AG04449 (cell line): ENCODE data around the gene ATP2C1.

Source experiments
- CTCF ChIA-PET: fragments of 350-600 bp; formaldehyde crosslinking; extraction: SDS; loops from one replicate; lab custom pipeline; 2021; ENCODE audit warnings: antibody characterized with exemption; lab: Yijun Ruan, JAX
- POLR2A ChIA-PET: fragments of 400-600, 350-600 bp; formaldehyde crosslinking; extraction: SDS; loops from one replicate; lab custom pipeline; 2020; ENCODE audit warnings: antibody characterized with exemption, inconsistent platforms; lab: Yijun Ruan, JAX
- DNase-seq: peaks from one replicate; pipeline ENCODE4 v3.0.0-alpha.2; 2010; ENCODE audit warnings: low read depth, low spot score
- H3K4me3 ChIP-seq: 2 replicates; pipeline ENCODE4 v1.5.1; 2011; ENCODE audit warnings: low read depth, mild to moderate bottlenecking, control low read depth, low read length
- CTCF ChIP-seq: IDR thresholded peaks from one replicate; pipeline ENCODE4 v1.5.1; 2011; ENCODE audit warnings: mild to moderate bottlenecking, moderate library complexity, low read length, control low read depth, inconsistent platforms; ENCODE audit not compliant: insufficient read depth; ENCODE audit errors: missing control alignments

Gene ATP2C1

GRCh38 chr3:130866327-130866726 is 27.6 kb upstream of the ATP2C1 start:
- no peak overlapping the region for H3K4me3 ChIP-seq
- ChIA-PET CTCF (no interaction called here), POLR2A (no interaction called here)
- no peak for TF ChIP-seq CTCF
- DNase-seq, result no peak

GRCh38 chr3:130870423-130870822 is 23.5 kb upstream of the ATP2C1 start:
- ChIA-PET POLR2A (no interaction called here), CTCF (no interaction called here)
- DNase-seq, result no peak
- H3K4me3 ChIP-seq, result no peak overlapping the region
- no peak for TF ChIP-seq CTCF

GRCh38 chr3:130876594-130876993 is 17.3 kb upstream of the ATP2C1 start:
- ChIA-PET POLR2A (no interaction called here), CTCF (interaction anchor here (1.2 kb wide), 1 partner anchor 17 kb away, joined by 3 read pairs; the partner anchor contains the start of gene ATP2C1)
- TF ChIP-seq CTCF, result no peak
- DNase-seq, result no peak
- H3K4me3 ChIP-seq, result no peak overlapping the region

- TF ChIP-seq CTCF, result no peak
- DNase-seq, result no peak
- POLR2A ChIA-PET, result no interaction called here
- no peak overlapping the region for H3K4me3 ChIP-seq
- CTCF ChIA-PET, result no interaction called here
These were observed 15.4 kb upstream of the ATP2C1 start for GRCh38 chr3:130878464-130878863.

- ChIA-PET CTCF (interaction anchor here (0.6 to 2.1 kb wide), 4 partner anchors 16 to 1140 kb away, joined by 3 to 6 read pairs (median 4); no protein-coding TSS in a partner anchor), POLR2A (no interaction called here)
These were observed 4.4 kb upstream of the ATP2C1 start for GRCh38 chr3:130889416-130889946.

GRCh38 chr3:130892759-130893375 is 1.0 kb upstream of the ATP2C1 start:
- ChIA-PET CTCF (interaction anchor here (0.7 to 3.5 kb wide), 33 partner anchors 9 to 619 kb away, joined by 3 to 33 read pairs (median 4); no protein-coding TSS in a partner anchor), POLR2A (interaction anchor here (0.7 to 2.1 kb wide), 5 partner anchors 34 to 1239 kb away, joined by 3 to 9 read pairs (median 3); partner anchors contain the start of genes ASTE1, NEK11 and PIK3R4)
- DNase-seq, result no peak
- peak overlapping the region; percentile 72 for H3K4me3 ChIP-seq
- peak; percentile 65 for TF ChIP-seq CTCF

More at GRCh38 chr3:130889416-130889946, 4.4 kb upstream of the ATP2C1 start:
- no peak overlapping the region for H3K4me3 ChIP-seq
- no peak for DNase-seq
- no peak for TF ChIP-seq CTCF
